ENCODE results near the gene IFT27.

DNA sequence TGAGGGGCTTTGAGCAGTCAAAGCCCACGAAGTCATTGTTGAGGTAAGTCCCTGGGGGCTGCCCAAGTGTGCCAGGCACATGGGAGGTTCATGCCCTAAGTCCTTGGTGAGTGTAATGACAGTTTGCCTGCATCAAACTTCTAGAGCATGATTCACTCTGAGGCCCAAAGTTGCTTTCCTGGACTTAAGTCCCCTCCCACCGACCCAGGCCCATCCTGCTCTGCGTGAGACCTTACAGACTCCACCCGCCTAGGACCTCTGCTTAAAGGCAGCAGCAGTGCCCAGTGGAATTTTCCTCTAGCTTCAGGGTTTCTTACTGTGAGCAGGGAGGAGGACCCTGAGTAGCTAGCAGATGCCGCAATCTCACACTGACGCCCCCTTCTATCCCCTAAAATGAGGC lies 46.7 kb upstream of the IFT27 start:
- TF ChIP-seq POLR2A (IDR thresholded peaks at IDR 0.05) (no peak), CTCF (IDR thresholded peaks at IDR 0.05) (no peak)

All from uterus (tissue), 2 donors.